C4-2B (cell line): ENCODE measurements around the gene STAG3.

ENCODE experiments used
- CTCF ChIP-seq: fragments of 450-650 bp; conservative IDR thresholded peaks from 2 replicates; pipeline ENCODE4 v1.5.1; 2017; ENCODE audit warnings: mild to moderate bottlenecking
- ZFX ChIP-seq: fragments of 450-650 bp; IDR thresholded peaks from 2 replicates; pipeline ENCODE4 v1.6.1; 2017

GRCh38 chr7:100190048-100190711 lies 12.5 kb downstream of the STAG3 start:
- peak; percentile 49 for TF ChIP-seq CTCF
- TF ChIP-seq ZFX = no peak
